ENCODE measurements around the gene SEPTIN11.

Gene SEPTIN11

GRCh38 chr4:76980261-76980660 lies 30.7 kb downstream of the SEPTIN11 start:
- no peak for DNase-seq (ENCODE audit: low read depth)

- no peak for DNase-seq (ENCODE audit: low read depth)
Measured at GRCh38 chr4:76981644-76982043, 32.1 kb downstream of the SEPTIN11 start.

GRCh38 chr4:76982638-76983584 lies 33.4 kb downstream of the SEPTIN11 start:
- no peak for DNase-seq (ENCODE audit: low read depth)

GRCh38 chr4:76984127-76984526 lies 34.6 kb downstream of the SEPTIN11 start:
- no peak for DNase-seq (ENCODE audit: low read depth)

GRCh38 chr4:76984788-76985211 lies 35.2 kb downstream of the SEPTIN11 start:
- DNase-seq (ENCODE audit: low read depth): no peak

GRCh38 chr4:76987153-76987591 lies 37.6 kb downstream of the SEPTIN11 start:
- DNase-seq (ENCODE audit: low read depth): no peak

GRCh38 chr4:76987685-76988084 lies 38.1 kb downstream of the SEPTIN11 start:
- DNase-seq (ENCODE audit: low read depth): no peak

- DNase-seq (ENCODE audit: low read depth): peak; percentile 37
Measured at GRCh38 chr4:76989391-76990061, 40.0 kb downstream of the SEPTIN11 start.

GRCh38 chr4:76990288-76991080 lies 40.9 kb downstream of the SEPTIN11 start:
- no peak for DNase-seq (ENCODE audit: low read depth)

GRCh38 chr4:76991161-76991660 lies 41.7 kb downstream of the SEPTIN11 start:
- no peak for DNase-seq (ENCODE audit: low read depth)

- DNase-seq (ENCODE audit: low read depth): peak; percentile 12
Measured at GRCh38 chr4:76993787-76994641, 44.5 kb downstream of the SEPTIN11 start.

GRCh38 chr4:76995776-76996175 lies 46.2 kb downstream of the SEPTIN11 start:
- no peak for DNase-seq (ENCODE audit: low read depth)

- DNase-seq (ENCODE audit: low read depth): no peak
Measured at GRCh38 chr4:76996445-76996844, 46.9 kb downstream of the SEPTIN11 start.

GRCh38 chr4:76997077-76997476 lies 47.5 kb downstream of the SEPTIN11 start:
- no peak for DNase-seq (ENCODE audit: low read depth)

- DNase-seq (ENCODE audit: low read depth): no peak
Measured at GRCh38 chr4:76997532-76997931, 48.0 kb downstream of the SEPTIN11 start.

- DNase-seq (ENCODE audit: low read depth): no peak
Measured at GRCh38 chr4:76998251-76998901, 48.8 kb downstream of the SEPTIN11 start.

Measured in activated gamma-delta T cell treated with anti-CD3 and anti-CD28 coated beads, Interleukin-2, amount 50 U/mL, for 16 hours (primary cell).